Central memory CD4-positive, alpha-beta T cell (primary cell): Measurements from ENCODE around the gene KCNE5.
"Not testable (repeated sequence)": the region's sequence is repeated elsewhere in the genome, so short reads cannot be mapped to it uniquely, and the experiment has no call there.

Experiments used
- DNase-seq: peaks from one replicate; pipeline ENCODE4 v3.0.0; 2022

The KCNE5 gene

DNA sequence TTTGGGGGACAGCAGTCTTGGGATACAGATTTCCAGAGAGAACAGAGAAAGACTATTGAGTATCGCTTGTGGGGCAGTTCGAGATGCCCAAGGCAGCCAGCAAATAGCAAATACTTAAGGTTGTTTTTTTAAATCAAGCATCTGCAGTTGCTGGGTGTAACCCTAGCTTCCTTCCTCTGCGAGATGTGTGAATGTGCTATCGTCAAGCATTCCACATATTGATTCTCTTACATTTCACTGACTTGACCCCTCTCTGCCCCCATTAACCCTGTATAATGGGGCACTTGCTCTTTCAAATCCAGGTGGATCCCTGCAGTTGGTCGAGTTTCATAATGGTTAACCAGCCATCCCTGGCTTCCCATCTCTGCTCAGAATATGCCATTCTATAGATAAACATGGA is 23.5 kb downstream of the KCNE5 start:
- no peak for DNase-seq

- no peak for DNase-seq
Observed at GRCh38 chrX:109600237-109600651, 24.7 kb downstream of the KCNE5 start.

DNA sequence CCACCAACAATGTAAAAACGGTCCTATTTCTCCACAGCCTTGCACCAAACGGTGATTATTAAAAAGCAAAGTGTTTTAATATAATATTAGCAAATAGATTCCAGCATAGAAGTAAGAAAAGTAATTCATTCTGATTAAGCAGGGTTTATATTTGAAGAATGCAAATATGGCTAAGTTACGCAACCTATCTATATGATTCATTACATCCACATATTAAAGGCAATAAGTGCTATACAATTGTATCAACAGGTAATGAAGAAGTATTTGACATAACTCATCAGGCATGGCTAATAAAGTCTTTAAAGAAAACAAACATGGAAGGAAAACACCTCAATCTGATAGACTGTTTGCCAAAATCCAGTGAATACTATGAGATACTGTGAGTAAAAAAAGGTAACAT is 29.0 kb downstream of the KCNE5 start:
- DNase-seq, result no peak

DNA sequence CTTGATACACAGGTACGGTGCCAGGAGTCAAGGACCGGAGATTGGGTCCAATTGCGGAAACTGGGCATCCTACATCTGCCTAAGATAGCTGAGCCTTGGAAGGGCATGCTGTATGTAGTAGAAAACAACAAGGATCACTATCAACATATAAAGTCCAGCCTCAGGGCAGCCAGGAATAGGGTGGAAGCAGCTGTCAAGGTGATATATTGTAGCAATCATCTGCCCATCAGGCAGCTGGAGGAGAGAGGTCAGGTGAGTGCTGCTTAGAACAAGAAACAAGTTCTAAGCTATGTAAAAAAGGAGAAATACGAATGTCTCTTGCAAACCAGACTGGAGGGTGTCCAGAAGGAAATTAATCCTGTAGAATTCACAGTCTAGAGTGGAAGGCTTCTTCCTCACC is 34.8 kb downstream of the KCNE5 start:
- DNase-seq, result no peak

GRCh38 chrX:109585488-109585887 is 39.5 kb downstream of the KCNE5 start:
- DNase-seq, result no peak

DNA sequence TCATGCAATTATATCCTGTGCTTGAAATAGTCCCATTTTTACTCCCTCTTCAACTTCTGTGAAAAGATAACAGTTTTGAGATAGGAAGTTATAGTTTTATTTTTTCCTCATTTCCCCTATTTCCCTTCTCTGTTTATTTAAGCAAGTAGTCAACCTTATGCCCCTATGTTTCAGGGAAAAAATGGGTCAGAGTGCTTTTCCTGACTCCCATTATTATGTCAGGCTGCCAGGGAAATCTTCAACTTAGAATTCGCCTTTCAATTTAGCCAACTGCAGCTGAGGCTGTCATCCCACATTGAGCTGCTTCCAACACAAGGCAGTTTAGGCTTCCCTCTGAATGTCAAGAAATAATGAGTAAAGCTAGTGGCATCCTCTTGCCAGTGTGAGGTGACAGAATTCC is 46.1 kb downstream of the KCNE5 start:
- no peak for DNase-seq

DNA sequence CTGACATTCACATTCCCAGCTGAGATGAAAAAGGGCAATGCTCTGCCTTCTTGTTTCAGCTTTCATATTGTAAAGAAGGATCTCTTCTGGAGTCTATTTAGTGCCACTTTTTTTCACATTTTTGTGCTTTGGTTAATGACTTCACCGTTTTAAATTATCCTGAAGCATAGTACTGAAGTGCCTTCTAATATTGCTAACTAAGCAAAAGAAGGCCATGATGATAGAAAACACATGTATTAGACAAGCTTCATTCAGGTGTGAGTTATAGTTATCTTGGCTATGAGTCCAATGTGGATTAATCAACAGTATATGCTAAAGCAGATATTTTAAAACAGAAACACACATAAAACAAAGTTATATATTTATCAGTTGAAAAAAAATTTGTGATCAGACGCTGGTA is 47.9 kb downstream of the KCNE5 start:
- DNase-seq, result no peak

DNA sequence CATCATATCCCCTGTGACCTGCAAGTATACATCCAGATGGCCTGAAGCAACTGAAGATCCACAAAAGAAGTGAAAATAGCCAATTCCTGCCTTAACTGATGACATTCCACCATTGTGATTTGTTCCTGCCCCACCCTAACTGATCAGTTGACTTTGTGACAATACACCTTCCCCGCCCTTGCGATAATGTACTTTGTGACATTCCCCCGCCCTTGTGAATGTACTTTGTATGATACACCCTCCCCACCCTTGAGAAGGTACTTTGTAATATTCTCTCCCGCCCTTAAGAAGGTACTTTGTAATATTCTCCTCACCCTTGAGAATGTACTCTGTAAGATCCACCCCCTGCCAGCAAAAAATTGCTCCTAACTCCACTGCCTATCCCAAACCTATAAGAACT is 48.9 kb downstream of the KCNE5 start:
- not testable (repeated sequence) for DNase-seq
